Measurements from ENCODE around the gene CPEB3. TPM values are rescaled to one million over a fixed set of nuclear protein-coding genes. Genes with fewer than 3 reads are reported as not detected.

The CPEB3 gene
- total and polyA plus RNA-seq, 9 of the 15 experiments (the other 6 are each of a cell fraction or from before 2014, with no cell fraction given), result 0.15 to 1.2 (median 0.51) TPM

DNA sequence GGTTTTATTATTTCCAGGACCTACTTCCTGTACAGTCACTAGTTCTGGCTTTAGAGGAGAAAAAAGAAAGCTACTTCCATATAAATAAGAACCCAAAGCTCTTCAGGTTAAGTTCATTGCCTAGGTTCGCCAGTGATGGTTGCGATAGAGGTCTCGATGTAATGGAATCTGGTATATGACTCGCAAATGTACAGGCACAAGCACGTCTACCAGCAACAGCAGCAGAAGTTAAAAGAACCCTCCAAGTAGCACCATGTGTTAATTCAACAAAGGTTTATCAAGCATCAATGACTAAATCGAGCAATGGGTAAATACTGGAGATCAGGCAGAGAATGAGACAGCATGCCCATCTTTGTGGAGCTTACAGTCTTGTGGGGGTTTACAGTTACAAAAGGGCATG, 211.9 kb downstream of the CPEB3 start:
- Histone ChIP-seq H3K4me3 (no peak overlapping the region), H3K4me1 (replicated peaks in 1 of 2; ENCODE audit: control insufficient read depth in 2 of 2, insufficient read depth in 2 of 2, low read length in 2 of 2) (no peaks in the 10 kb centered on the region), H3K27me3 (ENCODE audit: control insufficient read depth in 2 of 2, insufficient read depth in 2 of 2, low read length in 2 of 2) (no peaks in the 10 kb centered on the region), H2AFZ (ENCODE audit: low read depth, low read length) (no peak overlapping the region), H4K20me1 (replicated peaks; ENCODE audit: control insufficient read depth, insufficient read depth, low read length) (no peaks in the 10 kb centered on the region), H3K36me3 (ENCODE audit: control insufficient read depth, insufficient read depth, low read length) (no peaks in the 10 kb centered on the region), H3K79me2 (ENCODE audit: control insufficient read depth, insufficient read depth, low read length) (no peaks in the 10 kb centered on the region), H3K9ac (ENCODE audit: insufficient read depth in 1 of 2, low read depth in 2 of 2, low read length in 2 of 2) (no peak overlapping the region), H3K4me2 (ENCODE audit: insufficient read depth, low read length) (no peak overlapping the region), H3K27ac (ENCODE audit: extremely low read depth, low read depth, low read length) (no peak overlapping the region), H3K9me3 (replicated peaks; ENCODE audit: control insufficient read depth, insufficient read depth, low read depth, low read length) (no peaks in the 10 kb centered on the region), H3K9me1 (ENCODE audit: control insufficient read depth, insufficient read depth, low read length) (no peaks in the 10 kb centered on the region)
- BruUV-seq (replicated peaks), result no TSS peak
- ATAC-seq (no peak), FAIRE-seq (no peak), DNase-seq (ENCODE audit: extremely low read depth in 1 of 4, low spot score in 3 of 4) (no peak)
- WGBS (ENCODE audit: insufficient coverage, low coverage, missing lambda C conversion rate), result 65% methylated on average over 3 of the region's 6 CpGs
- CTCF ChIA-PET (ENCODE audit: low intra/inter-chr PET ratio), result no interaction called here
- intact Hi-C loops (cut with micrococcal nuclease) (no loop called here), in situ Hi-C loops (cut with MboI) (loop anchor here (25.0 kb wide), 1 partner anchor 208 kb away; the partner anchor contains the start of genes CPEB3 and MARCHF5)
- POLR2A ChIA-PET, result no interaction called here
- TF ChIP-seq, protein P1, sequence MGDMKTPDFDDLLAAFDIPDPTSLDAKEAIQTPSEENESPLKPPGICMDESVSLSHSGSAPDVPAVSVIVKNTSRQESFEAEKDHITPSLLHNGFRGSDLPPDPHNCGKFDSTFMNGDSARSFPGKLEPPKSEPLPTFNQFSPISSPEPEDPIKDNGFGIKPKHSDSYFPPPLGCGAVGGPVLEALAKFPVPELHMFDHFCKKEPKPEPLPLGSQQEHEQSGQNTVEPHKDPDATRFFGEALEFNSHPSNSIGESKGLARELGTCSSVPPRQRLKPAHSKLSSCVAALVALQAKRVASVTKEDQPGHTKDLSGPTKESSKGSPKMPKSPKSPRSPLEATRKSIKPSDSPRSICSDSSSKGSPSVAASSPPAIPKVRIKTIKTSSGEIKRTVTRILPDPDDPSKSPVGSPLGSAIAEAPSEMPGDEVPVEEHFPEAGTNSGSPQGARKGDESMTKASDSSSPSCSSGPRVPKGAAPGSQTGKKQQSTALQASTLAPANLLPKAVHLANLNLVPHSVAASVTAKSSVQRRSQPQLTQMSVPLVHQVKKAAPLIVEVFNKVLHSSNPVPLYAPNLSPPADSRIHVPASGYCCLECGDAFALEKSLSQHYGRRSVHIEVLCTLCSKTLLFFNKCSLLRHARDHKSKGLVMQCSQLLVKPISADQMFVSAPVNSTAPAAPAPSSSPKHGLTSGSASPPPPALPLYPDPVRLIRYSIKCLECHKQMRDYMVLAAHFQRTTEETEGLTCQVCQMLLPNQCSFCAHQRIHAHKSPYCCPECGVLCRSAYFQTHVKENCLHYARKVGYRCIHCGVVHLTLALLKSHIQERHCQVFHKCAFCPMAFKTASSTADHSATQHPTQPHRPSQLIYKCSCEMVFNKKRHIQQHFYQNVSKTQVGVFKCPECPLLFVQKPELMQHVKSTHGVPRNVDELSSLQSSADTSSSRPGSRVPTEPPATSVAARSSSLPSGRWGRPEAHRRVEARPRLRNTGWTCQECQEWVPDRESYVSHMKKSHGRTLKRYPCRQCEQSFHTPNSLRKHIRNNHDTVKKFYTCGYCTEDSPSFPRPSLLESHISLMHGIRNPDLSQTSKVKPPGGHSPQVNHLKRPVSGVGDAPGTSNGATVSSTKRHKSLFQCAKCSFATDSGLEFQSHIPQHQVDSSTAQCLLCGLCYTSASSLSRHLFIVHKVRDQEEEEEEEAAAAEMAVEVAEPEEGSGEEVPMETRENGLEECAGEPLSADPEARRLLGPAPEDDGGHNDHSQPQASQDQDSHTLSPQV (IDR thresholded peaks at IDR 0.05), result no peak
- no peak for TF ChIP-seq KHSRP (IDR thresholded peaks at IDR 0.05)
- no peak for TF ChIP-seq BHLHE40 (IDR thresholded peaks at IDR 0.05; ENCODE audit: low read length)
- TF ChIP-seq, protein P2, sequence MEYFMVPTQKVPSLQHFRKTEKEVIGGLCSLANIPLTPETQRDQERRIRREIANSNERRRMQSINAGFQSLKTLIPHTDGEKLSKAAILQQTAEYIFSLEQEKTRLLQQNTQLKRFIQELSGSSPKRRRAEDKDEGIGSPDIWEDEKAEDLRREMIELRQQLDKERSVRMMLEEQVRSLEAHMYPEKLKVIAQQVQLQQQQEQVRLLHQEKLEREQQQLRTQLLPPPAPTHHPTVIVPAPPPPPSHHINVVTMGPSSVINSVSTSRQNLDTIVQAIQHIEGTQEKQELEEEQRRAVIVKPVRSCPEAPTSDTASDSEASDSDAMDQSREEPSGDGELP (CRISPR knock-in tag; IDR thresholded peaks at IDR 0.05; ENCODE audit: borderline replicate concordance), result no peak

Measured in K562 (cell line).